ENCODE results near the gene SUGP1.

The SUGP1 gene

GRCh38 chr19:19300613-19301012, 19.7 kb downstream of the SUGP1 start:
- Histone ChIP-seq H3K4me2 (ENCODE audit: low read length) (no peak overlapping the region), H3K27ac (ENCODE audit: low read depth, low read length, poor library complexity, severe bottlenecking) (no peak overlapping the region), H3K4me3 (ENCODE audit: low read depth, low read length, poor library complexity, severe bottlenecking) (no peak overlapping the region), H2AFZ (ENCODE audit: low read length) (no peak overlapping the region), H3K27me3 (ENCODE audit: insufficient read depth, low read length) (no peaks in the 10 kb centered on the region), H3K9me2 (ENCODE audit: low read depth, low read length) (no peaks in the 10 kb centered on the region), H3K79me2 (ENCODE audit: insufficient read depth, low read length) (no peaks in the 10 kb centered on the region), H3K36me3 (ENCODE audit: insufficient read depth, low read length) (peaks cover 70% of the 10 kb centered on the region), H3F3A (ENCODE audit: insufficient read depth, low read length) (no peaks in the 10 kb centered on the region), H3K4me1 (ENCODE audit: insufficient read depth, low read length, severe bottlenecking) (no peaks in the 10 kb centered on the region), H4K20me1 (ENCODE audit: insufficient read depth, low read length) (no peaks in the 10 kb centered on the region), H3K9me3 (ENCODE audit: low read length) (no peaks in the 10 kb centered on the region), H3K9ac (ENCODE audit: low read length) (no peak overlapping the region)
- TF ChIP-seq CTCF (IDR thresholded peaks at IDR 0.05; ENCODE audit: low read length): no peak
- no peak for TF ChIP-seq EZH2 (IDR thresholded peaks at IDR 0.05; ENCODE audit: borderline replicate concordance, low read length)

- Histone ChIP-seq H3K4me3 (ENCODE audit: low read depth, low read length, poor library complexity, severe bottlenecking) (no peak overlapping the region), H2AFZ (ENCODE audit: low read length) (no peak overlapping the region), H3K79me2 (ENCODE audit: insufficient read depth, low read length) (no peaks in the 10 kb centered on the region), H3K4me2 (ENCODE audit: low read length) (no peak overlapping the region), H3K27me3 (ENCODE audit: insufficient read depth, low read length) (no peaks in the 10 kb centered on the region), H3K9ac (ENCODE audit: low read length) (no peak overlapping the region), H3K27ac (ENCODE audit: low read depth, low read length, poor library complexity, severe bottlenecking) (no peak overlapping the region), H4K20me1 (ENCODE audit: insufficient read depth, low read length) (no peaks in the 10 kb centered on the region), H3K36me3 (ENCODE audit: insufficient read depth, low read length) (peaks cover 68% of the 10 kb centered on the region), H3F3A (ENCODE audit: insufficient read depth, low read length) (no peaks in the 10 kb centered on the region), H3K9me3 (ENCODE audit: low read length) (0 out of 2 replicates have a peak, but pooled peaks cover 4% of the 10 kb centered on the region), H3K9me2 (ENCODE audit: low read depth, low read length) (no peaks in the 10 kb centered on the region), H3K4me1 (ENCODE audit: insufficient read depth, low read length, severe bottlenecking) (no peaks in the 10 kb centered on the region)
- TF ChIP-seq EZH2 (IDR thresholded peaks at IDR 0.05; ENCODE audit: borderline replicate concordance, low read length) (no peak), CTCF (IDR thresholded peaks at IDR 0.05; ENCODE audit: low read length) (no peak)
Measured at GRCh38 chr19:19297759-19298158, 22.6 kb downstream of the SUGP1 start.

- H3K9ac ChIP-seq (ENCODE audit: low read length): no peak overlapping the region
- no peak overlapping the region for H3K27ac ChIP-seq (ENCODE audit: low read depth, low read length, poor library complexity, severe bottlenecking)
- H4K20me1 ChIP-seq (ENCODE audit: insufficient read depth, low read length): no peaks in the 10 kb centered on the region
Measured at GRCh38 chr19:19296953-19297689, 23.2 kb downstream of the SUGP1 start.

More at GRCh38 chr19:19296953-19297689, 23.2 kb downstream of the SUGP1 start:
- Histone ChIP-seq H3K79me2 (ENCODE audit: insufficient read depth, low read length) (no peaks in the 10 kb centered on the region), H3F3A (ENCODE audit: insufficient read depth, low read length) (no peaks in the 10 kb centered on the region), H3K36me3 (ENCODE audit: insufficient read depth, low read length) (peaks cover 69% of the 10 kb centered on the region), H2AFZ (ENCODE audit: low read length) (no peak overlapping the region), H3K9me3 (ENCODE audit: low read length) (0 out of 2 replicates have a peak, but pooled peaks cover 4% of the 10 kb centered on the region), H3K9me2 (ENCODE audit: low read depth, low read length) (no peaks in the 10 kb centered on the region), H3K27me3 (ENCODE audit: insufficient read depth, low read length) (no peaks in the 10 kb centered on the region), H3K4me1 (ENCODE audit: insufficient read depth, low read length, severe bottlenecking) (no peaks in the 10 kb centered on the region), H3K4me2 (ENCODE audit: low read length) (no peak overlapping the region), H3K4me3 (ENCODE audit: low read depth, low read length, poor library complexity, severe bottlenecking) (no peak overlapping the region)
- TF ChIP-seq EZH2 (IDR thresholded peaks at IDR 0.05; ENCODE audit: borderline replicate concordance, low read length) (no peak), CTCF (IDR thresholded peaks at IDR 0.05; ENCODE audit: low read length) (no peak)

Data from OCI-LY1 (cell line).